ENCODE results near the gene EVI5. TPM values are rescaled to one million over a fixed set of nuclear protein-coding genes. Genes with fewer than 3 reads are reported as not detected.
"Not testable (repeated sequence)": the region's sequence is repeated elsewhere in the genome, so short reads cannot be mapped to it uniquely, and the experiment has no call there.

Gene EVI5
- total RNA-seq, 1 donor from 2014 or later, result 40.0 TPM

DNA sequence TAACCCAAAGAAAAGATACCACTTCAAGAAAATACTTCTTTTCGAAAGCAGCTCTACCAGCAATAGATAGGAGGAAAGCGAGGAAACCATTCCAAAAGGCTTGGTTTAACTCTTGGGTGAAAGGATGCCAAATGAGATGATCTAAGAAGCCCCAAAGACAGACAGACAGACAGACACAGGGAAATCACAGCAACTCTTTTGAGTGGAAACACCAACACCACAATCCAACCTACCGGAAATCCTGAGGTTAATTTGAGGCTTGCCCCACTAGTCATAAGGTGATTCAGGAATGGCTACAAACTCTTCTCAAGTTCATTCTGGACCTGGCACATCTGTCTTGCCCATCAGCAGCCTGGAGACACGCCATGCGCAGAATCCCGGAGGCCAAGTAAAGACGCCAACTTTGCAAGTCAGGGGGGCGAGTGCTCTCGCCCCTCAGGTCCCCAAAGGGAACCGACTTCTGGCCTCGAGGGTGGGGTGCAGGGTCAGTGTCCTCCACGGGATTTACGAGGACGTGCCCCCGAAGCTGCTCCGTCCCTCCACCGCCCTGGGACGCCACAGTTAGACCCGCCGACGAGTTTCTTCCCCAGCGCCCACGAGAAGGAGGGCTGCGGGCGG lies 778 bp downstream of the EVI5 start:
- peaks cover 2% of the 10 kb centered on the region for H3K36me3 Mint-ChIP-seq
- peak in 1 of 2 experiments; percentile 41 for DNase-seq (ENCODE audit: low spot score in 2 of 2, unreplicated experiment in 2 of 2)
- no peaks in the 10 kb centered on the region for H3K27me3 Mint-ChIP-seq (ENCODE audit: low read depth)
- peaks cover 20% of the 10 kb centered on the region for H3K4me1 Mint-ChIP-seq
- H3K27ac Mint-ChIP-seq, result peak overlapping the region; percentile 92
- H3K4me3 Mint-ChIP-seq, result peak overlapping the region; percentile 80
- TF ChIP-seq, protein P1, sequence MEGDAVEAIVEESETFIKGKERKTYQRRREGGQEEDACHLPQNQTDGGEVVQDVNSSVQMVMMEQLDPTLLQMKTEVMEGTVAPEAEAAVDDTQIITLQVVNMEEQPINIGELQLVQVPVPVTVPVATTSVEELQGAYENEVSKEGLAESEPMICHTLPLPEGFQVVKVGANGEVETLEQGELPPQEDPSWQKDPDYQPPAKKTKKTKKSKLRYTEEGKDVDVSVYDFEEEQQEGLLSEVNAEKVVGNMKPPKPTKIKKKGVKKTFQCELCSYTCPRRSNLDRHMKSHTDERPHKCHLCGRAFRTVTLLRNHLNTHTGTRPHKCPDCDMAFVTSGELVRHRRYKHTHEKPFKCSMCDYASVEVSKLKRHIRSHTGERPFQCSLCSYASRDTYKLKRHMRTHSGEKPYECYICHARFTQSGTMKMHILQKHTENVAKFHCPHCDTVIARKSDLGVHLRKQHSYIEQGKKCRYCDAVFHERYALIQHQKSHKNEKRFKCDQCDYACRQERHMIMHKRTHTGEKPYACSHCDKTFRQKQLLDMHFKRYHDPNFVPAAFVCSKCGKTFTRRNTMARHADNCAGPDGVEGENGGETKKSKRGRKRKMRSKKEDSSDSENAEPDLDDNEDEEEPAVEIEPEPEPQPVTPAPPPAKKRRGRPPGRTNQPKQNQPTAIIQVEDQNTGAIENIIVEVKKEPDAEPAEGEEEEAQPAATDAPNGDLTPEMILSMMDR (IDR thresholded peaks at IDR 0.05; ENCODE audit: unreplicated experiment), result no peak
- H3K9me3 Mint-ChIP-seq, result no peaks in the 10 kb centered on the region

DNA sequence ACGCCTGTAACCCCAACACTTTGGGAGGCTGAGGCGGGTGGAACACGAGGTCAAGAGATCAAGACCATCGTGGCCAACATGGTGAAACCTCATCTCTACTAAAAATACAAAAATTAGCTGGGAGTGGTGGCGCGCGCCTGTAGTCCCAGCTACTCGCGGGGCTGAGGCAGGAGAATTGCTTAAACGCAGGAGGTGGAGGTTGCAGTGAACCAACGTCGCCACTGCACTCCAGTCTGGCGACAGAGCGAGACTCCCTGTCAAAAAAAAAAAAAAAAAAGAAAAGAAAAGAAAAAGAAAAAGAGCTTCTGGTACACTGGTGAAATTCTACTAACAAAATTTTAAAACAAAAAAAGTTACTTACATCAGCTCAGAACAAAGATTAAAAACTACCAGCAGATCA lies 1.4 kb downstream of the EVI5 start:
- not testable (repeated sequence) for H3K36me3 Mint-ChIP-seq; H3K27me3 Mint-ChIP-seq (ENCODE audit: low read depth); DNase-seq (ENCODE audit: low spot score in 2 of 2, unreplicated experiment in 2 of 2); H3K9me3 Mint-ChIP-seq
- peaks cover 20% of the 10 kb centered on the region for H3K4me1 Mint-ChIP-seq
- peak overlapping the region; percentile 80 for H3K4me3 Mint-ChIP-seq
- H3K27ac Mint-ChIP-seq, result peak overlapping the region; percentile 92

DNA sequence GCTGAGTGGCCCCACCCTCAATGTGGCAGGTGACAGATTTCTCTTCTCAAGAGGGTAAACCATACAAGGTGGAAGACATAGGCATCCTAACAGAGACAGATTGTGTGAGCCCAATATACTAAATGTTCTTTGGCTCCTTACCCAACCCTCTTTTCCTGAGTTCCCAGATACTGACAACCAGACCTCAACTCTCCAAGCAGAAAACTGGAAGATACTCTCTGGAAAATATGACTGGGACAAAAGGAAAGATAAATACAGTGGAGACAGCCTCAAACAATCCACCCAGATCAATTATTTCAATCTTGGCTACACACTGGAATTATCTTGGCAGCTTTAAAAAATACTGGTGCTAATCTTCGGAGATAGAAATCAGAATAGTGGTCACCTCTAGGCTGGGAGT lies 6.5 kb downstream of the EVI5 start:
- no peaks in the 10 kb centered on the region for H3K27me3 Mint-ChIP-seq (ENCODE audit: low read depth)
- H3K4me1 Mint-ChIP-seq, result peaks cover 16% of the 10 kb centered on the region
- no peak for DNase-seq (ENCODE audit: low spot score in 2 of 2, unreplicated experiment in 2 of 2)
- no peak overlapping the region for H3K27ac Mint-ChIP-seq
- H3K9me3 Mint-ChIP-seq, result no peaks in the 10 kb centered on the region
- H3K4me3 Mint-ChIP-seq, result no peak overlapping the region
- peaks cover 2% of the 10 kb centered on the region for H3K36me3 Mint-ChIP-seq
- TF ChIP-seq, protein P1 (IDR thresholded peaks at IDR 0.05; ENCODE audit: unreplicated experiment), result no peak

DNA sequence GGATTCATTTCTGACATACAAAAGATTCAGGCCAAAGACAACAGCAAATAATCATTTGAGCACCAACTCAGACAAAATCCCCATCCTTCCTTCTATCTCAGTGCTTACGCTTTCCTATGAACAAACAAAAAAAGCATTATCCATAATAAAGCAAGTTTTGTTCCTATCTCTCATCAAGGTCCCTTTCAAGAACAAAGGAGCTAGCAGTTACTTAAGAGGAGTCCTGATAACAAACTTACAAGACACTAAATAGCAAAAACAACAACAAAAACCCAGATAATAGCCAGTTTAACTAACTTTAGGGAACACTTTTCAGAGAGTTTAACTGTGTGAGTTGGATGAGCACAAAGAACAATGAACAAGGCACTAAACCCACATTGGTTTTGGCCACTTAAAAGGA lies 10.5 kb downstream of the EVI5 start:
- Mint-ChIP-seq H3K27ac (peak overlapping the region; percentile 41), H3K36me3 (peaks cover 4% of the 10 kb centered on the region), H3K27me3 (ENCODE audit: low read depth) (no peaks in the 10 kb centered on the region), H3K4me1 (peaks cover 7% of the 10 kb centered on the region), H3K9me3 (peaks cover 4% of the 10 kb centered on the region), H3K4me3 (no peak overlapping the region)
- TF ChIP-seq, protein P1 (IDR thresholded peaks at IDR 0.05; ENCODE audit: unreplicated experiment), result no peak
- DNase-seq (ENCODE audit: low spot score in 2 of 2, unreplicated experiment in 2 of 2), result no peak

DNA sequence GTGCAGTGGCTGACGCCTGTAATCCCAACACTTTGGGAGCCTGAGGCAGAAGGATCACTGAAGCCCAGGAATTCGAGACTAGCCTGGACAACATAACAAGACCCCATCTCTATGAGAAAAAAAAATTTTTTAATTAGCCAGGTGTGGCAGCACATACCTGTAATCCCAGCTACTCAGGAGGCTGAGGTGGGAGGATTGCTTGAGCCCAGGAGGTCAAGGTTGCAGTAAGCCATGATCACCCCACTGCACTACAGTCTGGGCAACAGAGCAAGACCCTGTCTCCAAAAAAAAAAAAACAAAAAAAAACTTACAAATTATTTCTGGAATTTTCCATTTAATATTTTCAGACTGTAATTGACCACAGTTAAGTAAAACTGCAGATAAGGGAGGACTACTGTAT lies 11.2 kb downstream of the EVI5 start:
- H3K4me1 Mint-ChIP-seq; H3K4me3 Mint-ChIP-seq; DNase-seq (ENCODE audit: low spot score in 2 of 2, unreplicated experiment in 2 of 2); H3K9me3 Mint-ChIP-seq; H3K27ac Mint-ChIP-seq; H3K27me3 Mint-ChIP-seq (ENCODE audit: low read depth); H3K36me3 Mint-ChIP-seq: not testable (repeated sequence)

DNA sequence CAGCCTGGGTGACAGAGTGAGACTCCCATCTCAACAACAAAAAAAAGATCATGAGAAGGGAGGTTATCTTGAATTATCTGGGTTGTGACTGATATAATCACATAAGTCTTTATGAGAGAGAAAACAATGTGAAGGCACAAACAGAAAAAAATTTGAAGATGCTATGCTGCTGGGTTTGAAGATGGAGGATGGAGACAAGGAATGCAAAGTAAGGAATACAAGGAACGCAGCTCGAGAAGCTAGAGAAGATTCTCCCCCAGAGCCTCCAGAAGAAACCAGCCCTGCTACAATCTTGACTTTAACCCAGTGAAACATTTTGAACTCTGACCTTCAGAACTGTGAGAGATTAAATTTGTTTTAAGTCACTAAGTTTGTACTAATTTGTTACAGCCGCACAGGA lies 15.1 kb downstream of the EVI5 start:
- Mint-ChIP-seq H3K4me1 (peaks cover 6% of the 10 kb centered on the region), H3K4me3 (no peak overlapping the region), H3K36me3 (peaks cover 8% of the 10 kb centered on the region), H3K27me3 (ENCODE audit: low read depth) (no peaks in the 10 kb centered on the region), H3K9me3 (peaks cover 4% of the 10 kb centered on the region), H3K27ac (no peak overlapping the region)
- TF ChIP-seq, protein P1 (IDR thresholded peaks at IDR 0.05; ENCODE audit: unreplicated experiment), result no peak
- no peak for DNase-seq (ENCODE audit: low spot score in 2 of 2, unreplicated experiment in 2 of 2)

DNA sequence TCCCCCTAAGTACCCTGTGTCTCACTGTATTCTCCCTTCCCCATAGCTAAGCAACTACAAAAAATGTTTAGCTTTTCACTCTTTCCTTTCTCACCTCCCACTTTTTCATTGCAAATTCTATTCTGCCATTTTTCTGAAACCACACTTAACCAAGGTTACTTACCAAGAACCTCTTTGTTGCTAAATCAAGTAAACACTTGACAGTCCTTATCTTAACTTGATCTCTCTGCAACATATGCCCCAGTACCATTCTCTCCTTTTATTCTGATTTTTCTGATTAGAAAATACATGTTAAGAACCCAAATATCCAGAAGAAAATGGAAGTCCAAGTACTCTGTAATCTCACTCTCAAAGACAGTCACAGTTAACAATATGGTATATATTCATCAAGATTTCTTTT lies 16.0 kb downstream of the EVI5 start:
- no peaks in the 10 kb centered on the region for H3K27me3 Mint-ChIP-seq (ENCODE audit: low read depth)
- H3K27ac Mint-ChIP-seq, result no peak overlapping the region
- peaks cover 8% of the 10 kb centered on the region for H3K36me3 Mint-ChIP-seq
- TF ChIP-seq, protein P1 (IDR thresholded peaks at IDR 0.05; ENCODE audit: unreplicated experiment), result no peak
- peaks cover 4% of the 10 kb centered on the region for H3K9me3 Mint-ChIP-seq
- DNase-seq (ENCODE audit: low spot score in 2 of 2, unreplicated experiment in 2 of 2), result no peak
- no peak overlapping the region for H3K4me3 Mint-ChIP-seq
- peaks cover 5% of the 10 kb centered on the region for H3K4me1 Mint-ChIP-seq
